ENCODE results near the gene ATG101.

ATG101 gene

DNA sequence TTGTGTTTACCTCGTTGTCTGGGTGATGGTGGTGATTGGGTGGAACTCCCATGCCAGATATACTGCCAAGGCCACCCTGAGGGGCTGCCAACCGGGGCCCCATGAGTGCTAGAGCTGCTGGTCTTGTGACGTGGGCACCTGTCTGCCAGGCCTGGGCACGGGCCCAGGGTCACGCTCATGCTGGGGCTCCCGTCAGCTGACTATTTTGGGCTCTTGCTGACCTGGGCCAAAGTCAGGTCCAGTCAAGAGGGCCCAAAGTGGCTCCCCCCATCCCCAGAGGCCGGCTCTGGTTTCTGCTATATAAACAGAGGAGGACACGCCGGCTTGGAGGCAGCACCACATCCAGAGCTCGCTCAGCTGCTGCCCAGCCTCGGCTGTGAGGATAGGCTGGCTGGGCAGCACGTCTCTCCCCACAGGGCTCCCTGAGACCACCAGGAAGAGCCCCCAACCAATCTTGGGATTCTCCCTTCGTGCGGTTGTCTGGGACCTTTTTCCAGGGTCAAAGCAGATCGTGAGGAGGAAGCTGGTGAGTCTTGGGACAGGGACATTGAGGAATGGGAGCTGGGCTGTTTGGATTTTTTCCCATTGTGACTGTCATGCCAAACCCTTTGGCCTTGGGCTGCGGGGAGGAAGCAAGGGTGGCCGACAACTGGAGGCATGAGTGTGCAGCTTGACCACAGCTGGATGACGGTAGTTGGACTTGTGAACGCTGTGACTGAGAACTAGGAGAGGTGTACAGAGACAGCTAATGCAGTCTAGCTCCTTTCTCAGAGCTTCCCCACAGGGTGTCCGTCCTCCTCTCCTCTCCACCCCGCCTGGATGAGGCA, 26.2 kb upstream of the ATG101 start:
- H3K36me3 ChIP-seq (ENCODE audit: control insufficient read depth, insufficient read depth, low read length): peaks cover 16% of the 10 kb centered on the region
- no peaks in the 10 kb centered on the region; the same call in 1 of the 2 replicates for H3K4me1 ChIP-seq (ENCODE audit: control insufficient read depth, insufficient read depth, low read length)
- no peaks in the 10 kb centered on the region for H3K9me3 ChIP-seq (ENCODE audit: control insufficient read depth, insufficient read depth, low read depth, low read length)
- no peak overlapping the region for H3K9ac ChIP-seq (ENCODE audit: low read length)
- H3K27me3 ChIP-seq (ENCODE audit: control insufficient read depth, insufficient read depth, low read length): peaks cover 2% of the 10 kb centered on the region
- no peak overlapping the region for H3K4me3 ChIP-seq (ENCODE audit: low read depth, low read length)
- H3K27ac ChIP-seq (ENCODE audit: low read depth, low read length): no peak overlapping the region

- Histone ChIP-seq H3K27me3 (ENCODE audit: control insufficient read depth, insufficient read depth, low read length) (peaks cover 11% of the 10 kb centered on the region), H3K9ac (ENCODE audit: low read length) (no peak overlapping the region), H3K9me3 (ENCODE audit: control insufficient read depth, insufficient read depth, low read depth, low read length) (no peaks in the 10 kb centered on the region), H3K4me1 (ENCODE audit: control insufficient read depth, insufficient read depth, low read length) (no peaks in the 10 kb centered on the region), H3K36me3 (ENCODE audit: control insufficient read depth, insufficient read depth, low read length) (peaks cover 16% of the 10 kb centered on the region), H3K27ac (ENCODE audit: low read depth, low read length) (no peak overlapping the region), H3K4me3 (ENCODE audit: low read depth, low read length) (no peak overlapping the region)
Observed at GRCh38 chr12:52044292-52044983, 25.3 kb upstream of the ATG101 start.

GRCh38 chr12:52045794-52046199, 24.0 kb upstream of the ATG101 start:
- H3K4me3 ChIP-seq (ENCODE audit: low read depth, low read length): no peak overlapping the region
- H3K27ac ChIP-seq (ENCODE audit: low read depth, low read length): no peak overlapping the region
- no peaks in the 10 kb centered on the region for H3K9me3 ChIP-seq (ENCODE audit: control insufficient read depth, insufficient read depth, low read depth, low read length)
- peaks cover 24% of the 10 kb centered on the region for H3K27me3 ChIP-seq (ENCODE audit: control insufficient read depth, insufficient read depth, low read length)
- no peak overlapping the region for H3K9ac ChIP-seq (ENCODE audit: low read length)
- peaks cover 10% of the 10 kb centered on the region for H3K4me1 ChIP-seq (ENCODE audit: control insufficient read depth, insufficient read depth, low read length)
- H3K36me3 ChIP-seq (ENCODE audit: control insufficient read depth, insufficient read depth, low read length): peaks cover 16% of the 10 kb centered on the region

DNA sequence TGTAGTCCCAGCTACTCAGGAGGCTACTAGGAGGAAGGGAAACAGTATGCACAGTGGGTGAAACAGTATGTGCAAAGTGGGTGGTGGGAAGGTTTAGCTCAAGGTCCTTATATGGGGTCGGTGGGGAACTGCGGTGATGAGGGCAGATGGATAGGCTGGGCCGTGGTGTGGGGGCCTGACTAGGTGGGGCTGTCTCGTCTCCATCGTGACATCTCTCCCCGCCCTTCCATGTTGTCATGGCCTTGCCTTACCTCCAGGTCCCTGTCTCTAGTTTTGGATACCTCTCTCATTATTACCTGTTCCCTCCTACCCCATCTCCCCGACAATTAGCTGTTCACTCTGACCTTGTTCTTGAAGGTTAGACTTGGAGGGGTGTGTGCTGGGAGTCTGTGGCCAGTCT, 22.9 kb upstream of the ATG101 start:
- Histone ChIP-seq H3K9ac (ENCODE audit: low read length) (no peak overlapping the region), H3K36me3 (ENCODE audit: control insufficient read depth, insufficient read depth, low read length) (peaks cover 16% of the 10 kb centered on the region), H3K9me3 (ENCODE audit: control insufficient read depth, insufficient read depth, low read depth, low read length) (no peaks in the 10 kb centered on the region), H3K27ac (ENCODE audit: low read depth, low read length) (no peak overlapping the region), H3K27me3 (ENCODE audit: control insufficient read depth, insufficient read depth, low read length) (peaks cover 30% of the 10 kb centered on the region), H3K4me1 (ENCODE audit: control insufficient read depth, insufficient read depth, low read length) (peaks cover 13% of the 10 kb centered on the region), H3K4me3 (ENCODE audit: low read depth, low read length) (no peak overlapping the region)

GRCh38 chr12:52049286-52049685, 20.5 kb upstream of the ATG101 start:
- Histone ChIP-seq H3K36me3 (ENCODE audit: control insufficient read depth, insufficient read depth, low read length) (peaks cover 6% of the 10 kb centered on the region; the same call in 1 of the 2 replicates), H3K4me3 (ENCODE audit: low read depth, low read length) (no peak overlapping the region), H3K9ac (ENCODE audit: low read length) (no peak overlapping the region), H3K27me3 (ENCODE audit: control insufficient read depth, insufficient read depth, low read length) (peaks cover 43% of the 10 kb centered on the region), H3K4me1 (ENCODE audit: control insufficient read depth, insufficient read depth, low read length) (peaks cover 22% of the 10 kb centered on the region), H3K9me3 (ENCODE audit: control insufficient read depth, insufficient read depth, low read depth, low read length) (no peaks in the 10 kb centered on the region), H3K27ac (ENCODE audit: low read depth, low read length) (no peak overlapping the region)

- H3K27me3 ChIP-seq (ENCODE audit: control insufficient read depth, insufficient read depth, low read length): peaks cover 43% of the 10 kb centered on the region
- H3K36me3 ChIP-seq (ENCODE audit: control insufficient read depth, insufficient read depth, low read length): peaks cover 10% of the 10 kb centered on the region; the same call in 1 of the 2 replicates
- no peaks in the 10 kb centered on the region for H3K9me3 ChIP-seq (ENCODE audit: control insufficient read depth, insufficient read depth, low read depth, low read length)
- peaks cover 22% of the 10 kb centered on the region for H3K4me1 ChIP-seq (ENCODE audit: control insufficient read depth, insufficient read depth, low read length)
- H3K27ac ChIP-seq (ENCODE audit: low read depth, low read length): no peak overlapping the region
- peak overlapping the region; percentile 82; the same call in 1 of the 2 replicates for H3K4me3 ChIP-seq (ENCODE audit: low read depth, low read length)
- H3K9ac ChIP-seq (ENCODE audit: low read length): no peak overlapping the region
Observed at GRCh38 chr12:52049688-52050087, 20.1 kb upstream of the ATG101 start.

GRCh38 chr12:52050116-52050757, 19.5 kb upstream of the ATG101 start:
- H3K27ac ChIP-seq (ENCODE audit: low read depth, low read length): peak overlapping the region; percentile 60; the same call in 1 of the 2 replicates
- peaks cover 22% of the 10 kb centered on the region for H3K4me1 ChIP-seq (ENCODE audit: control insufficient read depth, insufficient read depth, low read length)

GRCh38 chr12:52050758-52051541, 18.8 kb upstream of the ATG101 start, which contains the start of gene NR4A1:
NR4A1 (plus strand) TSS chr12:52051442; CDS start chr12:52054329, 2,887 bp downstream.
- Histone ChIP-seq H3K9ac (ENCODE audit: low read length) (peak within 1 kb of the TSS; percentile 82), H3K9me3 (ENCODE audit: control insufficient read depth, insufficient read depth, low read depth, low read length) (no peaks in the 10 kb centered on the region), H3K4me1 (ENCODE audit: control insufficient read depth, insufficient read depth, low read length) (peaks cover 22% of the 10 kb centered on the region), H3K27ac (ENCODE audit: low read depth, low read length) (peak within 1 kb of the TSS; percentile 60; the same call in 1 of the 2 replicates), H3K4me3 (ENCODE audit: low read depth, low read length) (peak within 1 kb of the TSS; percentile 82), H3K36me3 (ENCODE audit: control insufficient read depth, insufficient read depth, low read length) (peaks cover 11% of the 10 kb centered on the region; the same call in 1 of the 2 replicates), H3K27me3 (ENCODE audit: control insufficient read depth, insufficient read depth, low read length) (peaks cover 43% of the 10 kb centered on the region)

More at GRCh38 chr12:52050116-52050757, 19.5 kb upstream of the ATG101 start:
- H3K9ac ChIP-seq (ENCODE audit: low read length): peak overlapping the region; percentile 82
- no peaks in the 10 kb centered on the region for H3K9me3 ChIP-seq (ENCODE audit: control insufficient read depth, insufficient read depth, low read depth, low read length)
- peak overlapping the region; percentile 82 for H3K4me3 ChIP-seq (ENCODE audit: low read depth, low read length)
- peaks cover 43% of the 10 kb centered on the region for H3K27me3 ChIP-seq (ENCODE audit: control insufficient read depth, insufficient read depth, low read length)
- peaks cover 15% of the 10 kb centered on the region; the same call in 1 of the 2 replicates for H3K36me3 ChIP-seq (ENCODE audit: control insufficient read depth, insufficient read depth, low read length)

- no peaks in the 10 kb centered on the region for H3K9me3 ChIP-seq (ENCODE audit: control insufficient read depth, insufficient read depth, low read depth, low read length)
- no peak overlapping the region for H3K9ac ChIP-seq (ENCODE audit: low read length)
Observed at GRCh38 chr12:52052468-52053186, 17.2 kb upstream of the ATG101 start.

More at GRCh38 chr12:52052468-52053186, 17.2 kb upstream of the ATG101 start:
- Histone ChIP-seq H3K27ac (ENCODE audit: low read depth, low read length) (no peak overlapping the region), H3K4me1 (ENCODE audit: control insufficient read depth, insufficient read depth, low read length) (peaks cover 22% of the 10 kb centered on the region), H3K36me3 (ENCODE audit: control insufficient read depth, insufficient read depth, low read length) (peaks cover 26% of the 10 kb centered on the region), H3K4me3 (ENCODE audit: low read depth, low read length) (peak overlapping the region; percentile 82; the same call in 1 of the 2 replicates), H3K27me3 (ENCODE audit: control insufficient read depth, insufficient read depth, low read length) (peaks cover 43% of the 10 kb centered on the region)

Measured in HUES6 (cell line).